H1 (cell line): Measurements from ENCODE around the gene CDKN2AIP. TPM values are rescaled to one million over a fixed set of nuclear protein-coding genes. Genes with fewer than 3 reads are reported as not detected.

Experiments
- CTCF ChIA-PET: fragments of 300-600 bp; sonication (Branson Sonifier 250); formaldehyde crosslinking; loops from one replicate; lab custom pipeline; 2021; ENCODE audit not compliant: partially characterized antibody; lab: Charles Lee
- POLR2A ChIA-PET: fragments of 300-600 bp; sonication (Branson Sonifier 250); formaldehyde crosslinking; loops from one replicate; lab custom pipeline; 2021; ENCODE audit warnings: inconsistent platforms; ENCODE audit not compliant: partially characterized antibody; lab: Charles Lee
- DNase-seq, 2 experiments: peaks; one replicate each; pipeline versions ENCODE4 v3.0.0 to v3.0.0-alpha.2; 2010 to 2022; ENCODE audit warnings: low spot score in 2 of 2, low read depth in 1 of 2, mixed read lengths in 1 of 2
- FAIRE-seq: peaks from 2 replicates; lab custom pipeline; 2011; peaks lifted over from hg19 to GRCh38; lab: Jason Lieb, UNC
- H2AFZ ChIP-seq: 2 replicates; pipeline ENCODE4 v1.8.1; 2012; ENCODE audit warnings: low read length, inconsistent platforms
- H2AK5ac ChIP-seq: 2 replicates; pipeline ENCODE4 v1.6.1; 2013; ENCODE audit warnings: low read depth, low read length
- H2BK120ac ChIP-seq: replicated peaks from 2 replicates; pipeline ENCODE3; 2013; ENCODE audit warnings: low read depth, low read length, inconsistent platforms
- H2BK12ac ChIP-seq: 2 replicates; pipeline ENCODE4 v1.6.1; 2013; ENCODE audit warnings: low read depth, low read length
- H2BK15ac ChIP-seq: 2 replicates; pipeline ENCODE4 v1.6.1; 2013; ENCODE audit warnings: low read length
- H2BK20ac ChIP-seq: 2 replicates; pipeline ENCODE4 v1.6.1; 2013; ENCODE audit warnings: low read length
- H2BK5ac ChIP-seq: 2 replicates; pipeline ENCODE4 v1.6.1; 2013; ENCODE audit warnings: low read depth, low read length
- H3K14ac ChIP-seq: 2 replicates; pipeline ENCODE4 v1.6.1; 2013; ENCODE audit warnings: inconsistent platforms; ENCODE audit not compliant: insufficient read length
- H3K18ac ChIP-seq: 2 replicates; pipeline ENCODE4 v1.6.1; 2013; ENCODE audit warnings: low read length; ENCODE audit errors: extremely low read depth
- H3K23ac ChIP-seq: 2 replicates; pipeline ENCODE4 v1.6.1; 2013; ENCODE audit warnings: inconsistent platforms; ENCODE audit not compliant: insufficient read length
- H3K23me2 ChIP-seq: 2 replicates; pipeline ENCODE4 v1.6.1; 2013; ENCODE audit warnings: low read depth, low read length
- H3K27ac ChIP-seq: 2 replicates; pipeline ENCODE4 v1.6.1; 2011; ENCODE audit warnings: low read depth, low read length, inconsistent platforms
- H3K27me3 ChIP-seq, 4 experiments: replicated peaks in 1 of 4; 1 replicate in 1 of 4; 2 replicates in 3 of 4; pipeline versions ENCODE4 v1.6.1 to v1.8.1; 2011 to 2013; ENCODE audit warnings: low read length in 3 of 4, mild to moderate bottlenecking in 3 of 4, inconsistent platforms in 2 of 4, mixed read lengths in 2 of 4, moderate library complexity in 1 of 4; ENCODE audit not compliant: control insufficient read depth in 3 of 4, insufficient read depth in 3 of 4; ENCODE audit errors: extremely low read depth in 1 of 4
- H3K36me3 ChIP-seq, 4 experiments: 2 replicates each; pipeline versions ENCODE4 v1.6.1 to v1.8.1; 2011 to 2013; ENCODE audit warnings: mild to moderate bottlenecking in 4 of 4, low read length in 3 of 4, moderate library complexity in 2 of 4, control low read depth in 1 of 4, inconsistent platforms in 1 of 4; ENCODE audit not compliant: insufficient read depth in 4 of 4, control insufficient read depth in 2 of 4
- H3K4ac ChIP-seq: replicated peaks from 2 replicates; pipeline ENCODE3; 2013; ENCODE audit warnings: low read length, low read depth, mixed read lengths, inconsistent platforms; ENCODE audit not compliant: insufficient read length
- H3K4me1 ChIP-seq, 4 experiments: replicated peaks in 1 of 4; 1 replicate in 1 of 4; 2 replicates in 3 of 4; pipeline versions ENCODE4 v1.6.1 to v1.8.1; 2011 to 2013; ENCODE audit warnings: low read length in 3 of 4, inconsistent platforms in 2 of 4, mixed read lengths in 1 of 4; ENCODE audit not compliant: insufficient read depth in 4 of 4, control insufficient read depth in 3 of 4
- H3K4me2 ChIP-seq, 2 experiments: 2 replicates each; pipeline versions ENCODE4 v1.6.1 to v1.8.1; 2011 to 2013; ENCODE audit warnings: low read depth in 2 of 2, low read length in 2 of 2, control low read depth in 1 of 2, inconsistent platforms in 1 of 2, mild to moderate bottlenecking in 1 of 2; ENCODE audit not compliant: insufficient read depth in 1 of 2
- H3K4me3 ChIP-seq, 4 experiments: fragments of 200-600, 300-600 bp in 1 of 4; sonication (generic), shearing (Covaris generic), sonication (Bioruptor Twin) in 1 of 4; 2 replicates each; pipeline versions ENCODE4 v1.5.1 to v1.8.1; 2011 to 2016; ENCODE audit warnings: low read length in 4 of 4, low read depth in 3 of 4, control low read depth in 2 of 4, inconsistent platforms in 2 of 4, mild to moderate bottlenecking in 2 of 4, mixed read lengths in 1 of 4, moderate library complexity in 1 of 4; ENCODE audit not compliant: insufficient read depth in 2 of 4; ENCODE audit errors: extremely low read depth in 1 of 4
- H3K56ac ChIP-seq: replicated peaks from 2 replicates; pipeline ENCODE3; 2013; ENCODE audit warnings: low read depth, mild to moderate bottlenecking, mixed read lengths, low read length, inconsistent platforms; ENCODE audit not compliant: insufficient read length
- H3K79me1 ChIP-seq: 2 replicates; pipeline ENCODE4 v1.6.1; 2013; ENCODE audit warnings: low read depth, low read length, control low read depth
- H3K79me2 ChIP-seq, 2 experiments: 2 replicates each; pipeline versions ENCODE4 v1.6.1 to v1.8.1; 2012 to 2013; ENCODE audit warnings: low read length in 2 of 2, mild to moderate bottlenecking in 2 of 2, inconsistent platforms in 1 of 2; ENCODE audit not compliant: insufficient read depth in 2 of 2, control insufficient read depth in 1 of 2
- H3K9ac ChIP-seq, 4 experiments: replicated peaks in 1 of 4; 1 replicate in 1 of 4; 2 replicates in 3 of 4; pipeline versions ENCODE4 v1.6.1 to v1.8.1; 2011 to 2013; ENCODE audit warnings: low read depth in 3 of 4, low read length in 3 of 4, control low read depth in 2 of 4, mild to moderate bottlenecking in 2 of 4, moderate library complexity in 2 of 4, inconsistent platforms in 1 of 4; ENCODE audit errors: extremely low read depth in 1 of 4
- H3K9me3 ChIP-seq, 2 experiments: 2 replicates each; pipeline versions ENCODE4 v1.6.1 to v1.8.1; 2012 to 2013; ENCODE audit warnings: mild to moderate bottlenecking in 2 of 2, moderate library complexity in 2 of 2, control low read depth in 1 of 2, inconsistent platforms in 1 of 2, low read depth in 1 of 2, low read length in 1 of 2, mixed read lengths in 1 of 2; ENCODE audit not compliant: insufficient read depth in 2 of 2
- H4K20me1 ChIP-seq, 2 experiments: replicated peaks in 1 of 2; 2 replicates each; pipeline versions ENCODE3 to v1.8.1; 2011 to 2013; ENCODE audit warnings: inconsistent platforms in 2 of 2, low read length in 2 of 2, mild to moderate bottlenecking in 1 of 2; ENCODE audit not compliant: insufficient read depth in 2 of 2, control insufficient read depth in 1 of 2
- H4K5ac ChIP-seq: 2 replicates; pipeline ENCODE4 v1.6.1; 2013; ENCODE audit warnings: low read length, low read depth, mixed read lengths, inconsistent platforms; ENCODE audit not compliant: insufficient read length
- H4K8ac ChIP-seq: 2 replicates; pipeline ENCODE4 v1.8.0; 2013; ENCODE audit warnings: mild to moderate bottlenecking, moderate library complexity, low read length, inconsistent platforms; ENCODE audit not compliant: insufficient read depth; ENCODE audit errors: extremely low read depth
- H4K91ac ChIP-seq: replicated peaks from 2 replicates; pipeline ENCODE3; 2013; ENCODE audit warnings: low read length, mixed read lengths, inconsistent platforms; ENCODE audit not compliant: insufficient read length
- CBX8 ChIP-seq: fragments of 300-800, 300-1000 bp; sonication (generic); IDR thresholded peaks from 2 replicates; pipeline ENCODE4 v1.7.1; 2016; ENCODE audit warnings: low read depth, low read length, borderline replicate concordance
- CTCF ChIP-seq, 3 experiments: IDR thresholded peaks; 1 replicate in 2 of 3; 2 replicates in 1 of 3; pipeline versions ENCODE4 v1.5.1 to v1.6.1; 2011; ENCODE audit warnings: low read length in 3 of 3, mild to moderate bottlenecking in 3 of 3, inconsistent platforms in 2 of 3, low read depth in 1 of 3, moderate library complexity in 1 of 3; ENCODE audit not compliant: insufficient read depth in 1 of 3; ENCODE audit errors: control extremely low read depth in 1 of 3
- KDM5A ChIP-seq: fragments of 200-600 bp; IDR thresholded peaks from 2 replicates; pipeline ENCODE4 v1.7.1; 2012; ENCODE audit warnings: mild to moderate bottlenecking, low read length, inconsistent platforms, mixed read lengths
- POU5F1 ChIP-seq: IDR thresholded peaks from 2 replicates; pipeline ENCODE4 v1.6.1; 2011; ENCODE audit warnings: low read depth, mild to moderate bottlenecking, low read length, moderate library complexity
- RFX5 ChIP-seq: IDR thresholded peaks from 2 replicates; pipeline ENCODE4 v1.6.1; 2011; ENCODE audit warnings: low read depth, low read length, improper control_type of control experiment, borderline replicate concordance
- SIX5 ChIP-seq: IDR thresholded peaks from 2 replicates; pipeline ENCODE4 v1.6.1; 2011; ENCODE audit warnings: mild to moderate bottlenecking, low read depth, low read length
- WGBS, 2 experiments: shearing (Covaris generic) in 1 of 2; methylation state at CpG; one replicate each; pipeline versions ENCODE4 v1.1.6 to v1.1.7; 2013 to 2015; ENCODE audit warnings: low lambda C conversion rate in 2 of 2, mixed read lengths in 2 of 2, inconsistent platforms in 1 of 2, low coverage in 1 of 2, missing lambda C conversion rate in 1 of 2; ENCODE audit not compliant: insufficient replicate concordance in 2 of 2, insufficient coverage in 1 of 2, insufficient read length in 1 of 2; ENCODE audit errors: extremely low coverage in 1 of 2, missing lambda C conversion rate in 1 of 2; 5-methylcytosine and 5-hydroxymethylcytosine counted together
- polyA plus RNA-seq, 7 experiments: library from polyadenylated mRNA; depleted of rRNA in 3 of 7; stranded (reverse) in 5 of 7; unstranded in 2 of 7; fragments of >200 nt in 5 of 7; fragments of 200-250 nt in 2 of 7; gene quantifications; 1 replicate in 5 of 7; 2 replicates in 1 of 7; 4 replicates in 1 of 7; pipeline versions ENCODE4 v1.2.1 to v1.2.3, GENCODE V29; 2011 to 2013; ENCODE audit warnings: missing spikeins in 2 of 7, mixed read lengths in 2 of 7
- total RNA-seq: library from RNA; stranded (reverse); fragmentation: NEBNext Ultra II Directional; extraction: Animal tissue kit (Norgen Biotek cat#: 25700); gene quantifications from 2 replicates; pipeline ENCODE4 v1.2.1, GENCODE V29; 2021

The CDKN2AIP gene
- total and polyA plus RNA-seq, 2 of the 8 experiments (the other 6 are each of a cell fraction or from before 2014, with no cell fraction given), result 6.0 to 14.0 TPM

GRCh38 chr4:183448436-183448835 lies 4.0 kb downstream of the CDKN2AIP start:
- no peak overlapping the region for H2BK15ac ChIP-seq
- no peak overlapping the region for H2BK5ac ChIP-seq
- no peak overlapping the region for H3K56ac ChIP-seq
- H3K18ac ChIP-seq, result no peak overlapping the region
- WGBS, 2 experiments, result 89% methylated on average over 3 of the region's 3 CpGs; no CpG with 5 or more reads in 1 of the 2 experiments
- TF ChIP-seq POU5F1, result no peak
- no peak for TF ChIP-seq CBX8
- no peak for TF ChIP-seq RFX5
- TF ChIP-seq CTCF (IDR thresholded peaks at IDR 0.05; ENCODE audit: control extremely low read depth in 1 of 3, insufficient read depth in 1 of 3, low read depth in 1 of 3, low read length in 3 of 3), result no peak
- TF ChIP-seq KDM5A, result no peak
- no peak for TF ChIP-seq SIX5
- TF ChIP-seq, all 59 proteins: peak for 0
- no peak overlapping the region for H3K4me3 ChIP-seq
- peaks cover 11 to 39% (median 22%) of the 10 kb centered on the region in 4 experiments for H3K36me3 ChIP-seq
- no peak overlapping the region for H4K8ac ChIP-seq
- no peak for FAIRE-seq
- H4K5ac ChIP-seq, result no peak overlapping the region
- DNase-seq, result no peak
- peaks cover 0 to 1% of the 10 kb centered on the region in 2 experiments for H4K20me1 ChIP-seq
- no peak overlapping the region for H3K23ac ChIP-seq
- no peak overlapping the region for H2BK20ac ChIP-seq
- no peak overlapping the region for H3K4ac ChIP-seq
- H3K23me2 ChIP-seq, result peaks cover 5% of the 10 kb centered on the region; the same call in 1 of the 2 replicates
- H3K79me1 ChIP-seq, result no peaks in the 10 kb centered on the region; the same call in 1 of the 2 replicates
- no peak overlapping the region for H3K27ac ChIP-seq
- peaks cover 0 to 22% of the 10 kb centered on the region in 2 experiments; a peak in 3 of 4 replicates for H3K79me2 ChIP-seq
- H3K14ac ChIP-seq, result no peak overlapping the region
- no peak overlapping the region for H2AFZ ChIP-seq
- ChIA-PET POLR2A (no interaction called here), CTCF (no interaction called here)
- no peak overlapping the region for H2BK120ac ChIP-seq
- no peak overlapping the region for H2BK12ac ChIP-seq
- H3K9ac ChIP-seq, result no peak overlapping the region
- no peaks in the 10 kb centered on the region for H3K9me3 ChIP-seq
- no peak overlapping the region for H4K91ac ChIP-seq
- H3K27me3 ChIP-seq, result no peaks in the 10 kb centered on the region
- peaks cover 0 to 5% (median 0%) of the 10 kb centered on the region in 4 experiments; a peak in 2 of 7 replicates for H3K4me1 ChIP-seq
- no peak overlapping the region for H3K4me2 ChIP-seq
- no peak overlapping the region for H2AK5ac ChIP-seq
